Fibroblast of villous mesenchyme (primary cell): ENCODE measurements around the gene KIF20B. TPM values are rescaled to one million over a fixed set of nuclear protein-coding genes. Genes with fewer than 3 reads are reported as not detected.

ENCODE experiments used
- DNase-seq: peaks from one replicate; pipeline ENCODE4 v3.0.0-alpha.2; 2010; ENCODE audit warnings: low read depth
- H3K4me3 ChIP-seq: 2 replicates; pipeline ENCODE4 v1.5.1; 2011; ENCODE audit warnings: low read depth, mild to moderate bottlenecking, low read length
- CTCF ChIP-seq: IDR thresholded peaks from 2 replicates; pipeline ENCODE4 v1.5.1; 2012; ENCODE audit warnings: low read depth, mild to moderate bottlenecking, low read length; ENCODE audit not compliant: insufficient read depth
- total RNA-seq: library from RNA; depleted of rRNA; stranded (reverse); fragments of >200 nt; gene quantifications from 2 replicates; pipeline ENCODE4 v1.2.3, GENCODE V29; 2012

The KIF20B gene
- total RNA-seq, 1 donor: 19.9 TPM

- no peak for DNase-seq
- no peak overlapping the region for H3K4me3 ChIP-seq
- no peak for TF ChIP-seq CTCF
Measured at GRCh38 chr10:89785095-89785494, 83.7 kb downstream of the KIF20B start.

- no peak overlapping the region for H3K4me3 ChIP-seq
- TF ChIP-seq CTCF: no peak
- DNase-seq: no peak
Measured at GRCh38 chr10:89789188-89789877, 87.9 kb downstream of the KIF20B start.

GRCh38 chr10:89792187-89792586 is 90.8 kb downstream of the KIF20B start:
- DNase-seq: peak; percentile 28
- H3K4me3 ChIP-seq: no peak overlapping the region
- no peak for TF ChIP-seq CTCF

GRCh38 chr10:89793649-89794254 is 92.4 kb downstream of the KIF20B start:
- TF ChIP-seq CTCF: peak; percentile 80
- peak; percentile 82 for DNase-seq
- no peak overlapping the region for H3K4me3 ChIP-seq

- TF ChIP-seq CTCF: no peak
- no peak for DNase-seq
- H3K4me3 ChIP-seq: no peak overlapping the region
Measured at GRCh38 chr10:89795840-89796239, 94.5 kb downstream of the KIF20B start.

GRCh38 chr10:89798092-89798491 is 96.7 kb downstream of the KIF20B start:
- no peak for DNase-seq
- TF ChIP-seq CTCF: no peak
- no peak overlapping the region for H3K4me3 ChIP-seq
